Activated CD4-positive, alpha-beta T cell treated with anti-CD3 and anti-CD28 coated beads, Interleukin-2, amount 50 U/mL, for 16 hours (primary cell): ENCODE results near the gene GBP3.
A peak's percentile ranks its signal among the peaks of the same experiment; 100 is the strongest.
"Not testable (repeated sequence)": the region's sequence is repeated elsewhere in the genome, so short reads cannot be mapped to it uniquely, and the experiment has no call there.

ENCODE experiments used
- DNase-seq: peaks from one replicate; pipeline ENCODE4 v3.0.0-alpha.2; 2020

The GBP3 gene

DNA sequence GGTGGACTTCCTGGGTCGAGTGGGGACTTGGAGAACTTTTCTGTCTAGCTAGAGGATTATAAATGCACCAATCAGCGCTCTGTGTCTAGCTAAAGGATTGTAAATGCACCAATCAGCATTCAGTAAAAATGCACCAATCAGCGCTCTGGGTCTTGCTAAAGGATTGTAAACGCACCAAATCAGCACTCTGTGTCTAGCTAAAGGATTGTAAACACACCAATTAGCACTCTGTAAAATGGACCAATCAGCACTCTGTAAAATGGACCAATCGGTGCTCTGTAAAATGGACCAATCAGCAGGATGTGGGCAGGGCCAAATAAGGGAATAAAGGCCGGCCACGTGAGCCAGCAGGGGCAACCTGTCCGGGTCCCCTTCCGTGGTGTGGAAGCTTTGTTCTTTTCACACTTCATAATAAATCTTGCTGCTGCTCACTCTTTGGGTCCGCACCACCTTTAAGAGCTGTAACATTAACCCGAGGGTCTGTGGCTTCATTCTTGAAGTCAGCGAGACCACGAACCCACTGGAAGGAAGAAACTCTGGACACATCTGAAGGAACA, 48.0 kb downstream of the GBP3 start:
- not testable (repeated sequence) for DNase-seq

DNA sequence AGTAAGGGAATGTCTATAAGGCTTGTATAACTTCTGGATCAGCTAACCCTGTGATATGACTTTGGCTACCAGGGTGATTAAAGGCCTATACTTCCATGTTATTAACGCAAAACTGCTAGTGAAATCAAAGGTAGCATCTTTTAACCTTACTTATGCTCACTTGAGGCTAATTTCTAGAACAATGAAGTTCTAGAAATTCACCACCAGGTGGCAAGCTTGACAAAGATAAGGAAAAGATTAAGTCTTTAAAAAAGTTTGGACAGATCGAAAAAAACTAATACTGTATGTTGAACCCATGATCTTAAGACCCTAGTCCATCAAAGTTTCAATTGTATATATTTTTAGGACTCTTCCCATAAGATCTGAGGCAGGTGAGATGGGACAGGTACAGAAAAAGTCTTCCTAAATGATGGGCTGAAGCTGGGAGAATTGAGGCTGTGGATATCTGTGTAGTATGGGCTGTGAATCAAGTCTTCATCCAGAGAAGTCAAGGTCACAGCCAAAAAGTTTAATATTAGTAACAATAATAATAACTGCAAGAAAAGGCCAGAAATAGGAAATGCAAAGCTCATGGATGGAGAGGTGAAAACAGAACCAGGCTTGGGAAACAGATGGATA, 49.0 kb downstream of the GBP3 start:
- DNase-seq: peak; percentile 47

DNA sequence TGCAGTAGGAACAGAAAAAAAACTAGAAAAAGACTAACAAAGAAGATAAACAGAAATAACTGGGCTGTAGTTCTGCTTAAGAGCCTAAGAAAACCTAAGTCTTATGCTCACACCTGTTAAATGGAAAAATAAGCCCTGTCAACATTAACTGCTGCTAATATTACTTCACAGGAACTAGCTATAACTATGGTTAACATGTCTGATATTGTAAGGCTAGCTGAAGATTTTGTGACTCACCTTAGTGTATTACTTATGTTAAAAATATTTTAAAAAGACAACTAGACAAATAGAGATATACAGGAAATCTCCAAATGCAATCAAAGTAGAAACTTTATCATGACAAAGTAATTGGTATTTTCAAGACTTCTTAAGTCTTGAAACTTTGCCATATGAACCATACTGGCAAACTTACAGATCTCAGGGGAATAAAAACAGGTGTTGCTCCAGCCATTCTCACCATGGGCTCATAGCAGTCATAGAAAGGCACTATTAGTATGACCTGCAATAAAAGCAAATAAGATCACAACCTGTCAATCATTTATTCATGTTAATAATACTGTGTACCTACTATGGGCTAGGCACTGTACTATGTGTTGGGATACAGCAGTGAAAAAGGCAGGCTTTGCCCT, 60.9 kb downstream of the GBP3 start:
- DNase-seq: no peak

DNA sequence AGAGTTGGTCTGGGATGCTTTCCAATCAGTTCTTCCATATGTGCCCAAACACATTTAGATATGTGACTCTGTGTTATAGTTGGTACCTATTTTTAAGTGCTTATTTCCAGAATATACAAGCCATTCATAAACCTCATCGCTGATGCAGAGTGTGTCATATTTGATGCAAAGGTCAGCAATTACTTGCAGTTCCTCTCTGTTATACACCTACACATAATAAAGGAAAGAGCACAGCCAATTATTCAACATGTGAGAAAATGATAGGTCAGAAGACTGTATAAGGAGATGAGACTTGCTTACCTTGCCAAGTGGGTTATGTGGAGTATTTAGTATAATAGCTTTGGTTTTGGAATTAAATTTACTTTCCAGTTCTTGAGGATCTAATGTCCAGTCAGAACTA, 61.6 kb downstream of the GBP3 start:
- DNase-seq: no peak
